Gastroesophageal sphincter (tissue), 3 donors: ENCODE measurements around the gene ZNF19.

ENCODE experiments used
- CTCF ChIP-seq, 4 experiments: fragments of 200-600 bp in 2 of 4; fragments of 450-650 bp in 2 of 4; sonication (generic) in 1 of 4; IDR thresholded peaks; one replicate each; pipeline ENCODE4 v1.5.1; 2017 to 2019; ENCODE audit warnings: antibody characterized with exemption in 4 of 4, mild to moderate bottlenecking in 2 of 4, moderate library complexity in 2 of 4
- POLR2A ChIP-seq, 2 donors: fragments of 450-650 bp; IDR thresholded peaks; one replicate each; pipeline ENCODE4 v1.6.1; 2017; ENCODE audit warnings: antibody characterized with exemption in 2 of 2, mild to moderate bottlenecking in 2 of 2, moderate library complexity in 1 of 2
- POLR2AphosphoS5 ChIP-seq: sonication (generic); formaldehyde crosslinking; IDR thresholded peaks from one replicate; pipeline ENCODE4 v1.6.1; 2017; ENCODE audit warnings: antibody characterized with exemption

GRCh38 chr16:71443714-71444113 is 45.4 kb downstream of the ZNF19 start:
- no peak for TF ChIP-seq CTCF (IDR thresholded peaks at IDR 0.05)
- TF ChIP-seq POLR2A (IDR thresholded peaks at IDR 0.05), result no peak
- TF ChIP-seq POLR2AphosphoS5, result no peak
